HEK293 (cell line): ENCODE data around the gene COX7A1.

Experiments
- BCL11A ChIP-seq: fragments of 450-650 bp; formaldehyde crosslinking; IDR thresholded peaks from 2 replicates; pipeline ENCODE4 v1.5.1; 2016; ENCODE audit warnings: low read depth, missing biosample characterization, missing genetic modification characterization
- GLI2 ChIP-seq: fragments of 450-650 bp; formaldehyde crosslinking; IDR thresholded peaks from 2 replicates; pipeline ENCODE4; 2017; ENCODE audit warnings: missing biosample characterization, missing genetic modification characterization, low read depth, borderline replicate concordance
- GLI4 ChIP-seq: fragments of 450-650 bp; formaldehyde crosslinking; IDR thresholded peaks from 2 replicates; pipeline ENCODE4 v1.5.1; 2016; ENCODE audit warnings: missing biosample characterization, missing genetic modification characterization
- HOXD13 ChIP-seq: sonication (generic); formaldehyde crosslinking; IDR thresholded peaks from 2 replicates; pipeline ENCODE4 v1.8.0; 2022; ENCODE audit warnings: missing genetic modification reagents, borderline replicate concordance
- KLF9 ChIP-seq: fragments of 450-650 bp; formaldehyde crosslinking; IDR thresholded peaks from 2 replicates; pipeline ENCODE4 v1.5.1; 2016; ENCODE audit warnings: missing biosample characterization, missing genetic modification characterization, low read depth
- SALL2 ChIP-seq: fragments of 450-650 bp; formaldehyde crosslinking; IDR thresholded peaks from 2 replicates; pipeline ENCODE4 v1.5.0; 2017; ENCODE audit warnings: missing biosample characterization, mild to moderate bottlenecking, missing genetic modification characterization, borderline replicate concordance
- SP3 ChIP-seq: fragments of 450-650 bp; formaldehyde crosslinking; IDR thresholded peaks from 2 replicates; pipeline ENCODE4 v1.5.1; 2016; ENCODE audit warnings: missing biosample characterization, missing genetic modification characterization
- ZBTB1 ChIP-seq: fragments of 450-650 bp; formaldehyde crosslinking; IDR thresholded peaks from 2 replicates; pipeline ENCODE4 v1.5.1; 2016; ENCODE audit warnings: missing biosample characterization, missing genetic modification characterization
- ZFP69B ChIP-seq: fragments of 450-650 bp; formaldehyde crosslinking; IDR thresholded peaks from 2 replicates; pipeline ENCODE4 v1.5.1; 2016; ENCODE audit warnings: missing biosample characterization, missing genetic modification characterization
- ZNF114 ChIP-seq: fragments of 450-650 bp; formaldehyde crosslinking; IDR thresholded peaks from 2 replicates; pipeline ENCODE4 v1.5.0; 2017; ENCODE audit warnings: missing biosample characterization, missing genetic modification characterization
- ZNF140 ChIP-seq: fragments of 450-650 bp; formaldehyde crosslinking; IDR thresholded peaks from 2 replicates; pipeline ENCODE4 v1.5.1; 2016; ENCODE audit warnings: missing biosample characterization, missing genetic modification characterization
- ZNF146 ChIP-seq: fragments of 450-650 bp; formaldehyde crosslinking; IDR thresholded peaks from 2 replicates; pipeline ENCODE4 v1.5.1; 2016; ENCODE audit warnings: missing biosample characterization, missing genetic modification characterization
- ZNF211 ChIP-seq: fragments of 450-650 bp; formaldehyde crosslinking; IDR thresholded peaks from 2 replicates; pipeline ENCODE4 v1.5.1; 2016; ENCODE audit warnings: low read depth, missing biosample characterization, missing genetic modification characterization
- ZNF223 ChIP-seq: fragments of 450-650 bp; formaldehyde crosslinking; IDR thresholded peaks from 2 replicates; pipeline ENCODE4 v1.5.1; 2016; ENCODE audit warnings: missing biosample characterization, missing genetic modification characterization
- ZNF23 ChIP-seq: fragments of 450-650 bp; formaldehyde crosslinking; IDR thresholded peaks from 2 replicates; pipeline ENCODE4 v1.5.1; 2016; ENCODE audit warnings: missing biosample characterization, missing genetic modification characterization, borderline replicate concordance
- ZNF248 ChIP-seq: fragments of 450-650 bp; formaldehyde crosslinking; IDR thresholded peaks from 2 replicates; pipeline ENCODE4 v1.5.1; 2017; ENCODE audit warnings: missing biosample characterization, missing genetic modification characterization
- ZNF324 ChIP-seq: fragments of 450-650 bp; formaldehyde crosslinking; IDR thresholded peaks from 2 replicates; pipeline ENCODE4 v1.5.1; 2016; ENCODE audit warnings: missing biosample characterization, missing genetic modification characterization
- ZNF37A ChIP-seq: fragments of 450-650 bp; IDR thresholded peaks from 2 replicates; pipeline ENCODE4 v1.5.1; 2018; ENCODE audit warnings: missing biosample characterization, missing genetic modification characterization
- ZNF416 ChIP-seq: fragments of 450-650 bp; formaldehyde crosslinking; IDR thresholded peaks from 2 replicates; pipeline ENCODE4 v1.5.1; 2016; ENCODE audit warnings: missing biosample characterization, missing genetic modification characterization
- ZNF426 ChIP-seq: fragments of 450-650 bp; formaldehyde crosslinking; IDR thresholded peaks from 2 replicates; pipeline ENCODE4 v1.5.1; 2017; ENCODE audit warnings: missing biosample characterization, missing genetic modification characterization, mild to moderate bottlenecking, inconsistent platforms, moderate library complexity
- ZNF433 ChIP-seq: fragments of 450-650 bp; formaldehyde crosslinking; IDR thresholded peaks from 2 replicates; pipeline ENCODE4 v1.5.1; 2016; ENCODE audit warnings: missing biosample characterization, missing genetic modification characterization, low read depth
- ZNF510 ChIP-seq: fragments of 450-650 bp; formaldehyde crosslinking; IDR thresholded peaks from 2 replicates; pipeline ENCODE4 v1.5.1; 2018; ENCODE audit warnings: mild to moderate bottlenecking, missing genetic modification characterization, missing biosample characterization; ENCODE audit not compliant: insufficient replicate concordance
- ZNF530 ChIP-seq: fragments of 450-650 bp; formaldehyde crosslinking; IDR thresholded peaks from 2 replicates; pipeline ENCODE4 v1.5.1; 2016; ENCODE audit warnings: low read depth, missing biosample characterization, missing genetic modification characterization
- ZNF558 ChIP-seq: fragments of 450-650 bp; formaldehyde crosslinking; IDR thresholded peaks from 2 replicates; pipeline ENCODE4 v1.5.1; 2016; ENCODE audit warnings: missing biosample characterization, missing genetic modification characterization
- ZNF571 ChIP-seq: fragments of 450-650 bp; formaldehyde crosslinking; IDR thresholded peaks from 2 replicates; pipeline ENCODE4 v1.5.0; 2017; ENCODE audit warnings: missing biosample characterization, missing genetic modification characterization
- ZNF585B ChIP-seq: fragments of 450-650 bp; formaldehyde crosslinking; IDR thresholded peaks from 2 replicates; pipeline ENCODE4 v1.5.1; 2016; ENCODE audit warnings: missing biosample characterization, missing genetic modification characterization
- ZNF610 ChIP-seq: fragments of 450-650 bp; formaldehyde crosslinking; IDR thresholded peaks from 2 replicates; pipeline ENCODE4 v1.5.1; 2016; ENCODE audit warnings: missing biosample characterization, missing genetic modification characterization, borderline replicate concordance
- ZNF654 ChIP-seq: fragments of 450-650 bp; formaldehyde crosslinking; IDR thresholded peaks from 2 replicates; pipeline ENCODE4 v1.5.1; 2016; ENCODE audit warnings: low read depth, missing biosample characterization, missing genetic modification characterization
- ZNF701 ChIP-seq: fragments of 450-650 bp; formaldehyde crosslinking; IDR thresholded peaks from 2 replicates; pipeline ENCODE4 v1.5.1; 2016; ENCODE audit warnings: missing biosample characterization, missing genetic modification characterization
- ZNF707 ChIP-seq: fragments of 450-650 bp; formaldehyde crosslinking; IDR thresholded peaks from 2 replicates; pipeline ENCODE4 v1.5.1; 2016; ENCODE audit warnings: missing biosample characterization, missing genetic modification characterization
- ZNF76 ChIP-seq: fragments of 450-650 bp; formaldehyde crosslinking; IDR thresholded peaks from 2 replicates; pipeline ENCODE4; 2016; ENCODE audit warnings: low read depth, missing biosample characterization, missing genetic modification characterization, borderline replicate concordance
- ZNF768 ChIP-seq: fragments of 450-650 bp; formaldehyde crosslinking; IDR thresholded peaks from 2 replicates; pipeline ENCODE4 v1.5.1; 2018; ENCODE audit warnings: missing biosample characterization, mild to moderate bottlenecking, missing genetic modification characterization
- ZNF792 ChIP-seq: fragments of 450-650 bp; formaldehyde crosslinking; IDR thresholded peaks from 2 replicates; pipeline ENCODE4 v1.5.1; 2016; ENCODE audit warnings: missing biosample characterization, missing genetic modification characterization
- ZNF837 ChIP-seq: fragments of 450-650 bp; formaldehyde crosslinking; IDR thresholded peaks from 2 replicates; pipeline ENCODE4 v1.5.1; 2016; ENCODE audit warnings: missing biosample characterization, missing genetic modification characterization
- ZSCAN23 ChIP-seq: fragments of 450-650 bp; formaldehyde crosslinking; IDR thresholded peaks from 2 replicates; pipeline ENCODE4 v1.5.1; 2016; ENCODE audit warnings: missing biosample characterization, missing genetic modification characterization
- TF ChIP-seq, protein P1 (sequence below): fragments of 450-650 bp; IDR thresholded peaks from 2 replicates; pipeline ENCODE4 v1.5.1; 2018; ENCODE audit warnings: missing biosample characterization, missing genetic modification characterization
- TF ChIP-seq, protein P2 (sequence below): fragments of 450-650 bp; formaldehyde crosslinking; IDR thresholded peaks from 2 replicates; pipeline ENCODE4 v1.5.1; 2016; ENCODE audit warnings: missing biosample characterization, missing genetic modification characterization
- TF ChIP-seq, protein P3 (sequence below): fragments of 450-650 bp; formaldehyde crosslinking; IDR thresholded peaks from 2 replicates; pipeline ENCODE4 v1.5.1; 2016; ENCODE audit warnings: missing biosample characterization, missing genetic modification characterization, low read depth

COX7A1 gene

DNA sequence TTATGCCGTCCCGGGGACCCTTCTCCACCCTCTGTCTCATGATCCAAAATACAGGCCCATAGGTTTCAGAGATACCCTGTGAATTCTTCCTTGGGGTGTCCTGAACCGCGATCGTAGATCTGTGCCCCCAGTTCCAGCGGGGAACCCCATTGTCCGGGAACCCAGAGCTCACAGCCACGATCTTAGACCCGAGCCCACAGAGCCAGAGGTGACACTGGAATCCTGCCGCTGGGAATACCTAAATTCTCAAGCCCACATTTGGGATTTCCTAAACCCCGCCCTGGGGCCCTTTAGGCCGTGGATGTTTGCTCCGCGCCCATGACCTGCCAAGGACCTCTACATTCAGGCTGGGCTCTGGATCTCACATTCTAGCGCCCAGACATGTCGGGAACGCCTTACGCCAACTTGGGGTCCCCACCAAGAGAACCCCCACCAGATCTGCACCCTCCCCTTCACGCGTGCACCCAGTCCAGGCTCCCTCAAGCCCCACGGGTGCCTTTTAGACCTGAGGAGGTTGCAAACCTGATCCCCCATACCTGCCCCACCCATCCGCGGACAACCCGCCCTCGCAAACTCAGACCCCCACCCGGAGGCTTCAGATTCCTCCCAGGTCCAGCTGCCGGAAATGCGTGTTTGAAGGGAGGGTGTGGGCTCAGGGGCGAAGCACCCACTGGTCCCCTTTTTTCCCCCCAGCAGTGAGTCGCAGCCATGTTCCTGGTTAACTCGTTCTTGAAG, 11.8 kb downstream of the COX7A1 start (continued):
- no peak for TF ChIP-seq ZNF140 (tag by site-specific recombination)
- no peak for TF ChIP-seq ZNF837 (tag by site-specific recombination)
- TF ChIP-seq ZNF114 (tag by site-specific recombination), result no peak
- TF ChIP-seq ZNF610 (tag by site-specific recombination), result 0 out of 2 replicates have a peak, but pooled peaks have one; percentile 41
- no peak for TF ChIP-seq ZNF23
- TF ChIP-seq ZNF571 (tag by site-specific recombination), result no peak
- no peak for TF ChIP-seq ZNF324 (tag by site-specific recombination)
- no peak for TF ChIP-seq HOXD13 (CRISPR knock-in tag)
- no peak for TF ChIP-seq ZNF530 (tag by site-specific recombination)
- no peak for TF ChIP-seq ZNF211
- TF ChIP-seq ZNF510 (tag by site-specific recombination), result no peak
- no peak; the same call in 1 of the 2 replicates for TF ChIP-seq ZNF707 (tag by site-specific recombination)
- TF ChIP-seq ZNF558, result no peak
- TF ChIP-seq ZNF223 (tag by site-specific recombination), result no peak
- no peak for TF ChIP-seq ZNF426 (tag by site-specific recombination)
- no peak for TF ChIP-seq ZNF768 (tag by site-specific recombination)
- TF ChIP-seq ZNF76 (tag by site-specific recombination), result peak; percentile 13; the same call in 1 of the 2 replicates
- no peak for TF ChIP-seq SALL2 (tag by site-specific recombination)
- no peak for TF ChIP-seq GLI2 (tag by site-specific recombination)
- TF ChIP-seq GLI4 (tag by site-specific recombination), result no peak
- TF ChIP-seq ZFP69B (tag by site-specific recombination), result peak; percentile 31; the same call in 1 of the 2 replicates
- no peak for TF ChIP-seq ZNF585B (tag by site-specific recombination)
- TF ChIP-seq ZNF654 (tag by site-specific recombination), result no peak
- TF ChIP-seq, protein P1, sequence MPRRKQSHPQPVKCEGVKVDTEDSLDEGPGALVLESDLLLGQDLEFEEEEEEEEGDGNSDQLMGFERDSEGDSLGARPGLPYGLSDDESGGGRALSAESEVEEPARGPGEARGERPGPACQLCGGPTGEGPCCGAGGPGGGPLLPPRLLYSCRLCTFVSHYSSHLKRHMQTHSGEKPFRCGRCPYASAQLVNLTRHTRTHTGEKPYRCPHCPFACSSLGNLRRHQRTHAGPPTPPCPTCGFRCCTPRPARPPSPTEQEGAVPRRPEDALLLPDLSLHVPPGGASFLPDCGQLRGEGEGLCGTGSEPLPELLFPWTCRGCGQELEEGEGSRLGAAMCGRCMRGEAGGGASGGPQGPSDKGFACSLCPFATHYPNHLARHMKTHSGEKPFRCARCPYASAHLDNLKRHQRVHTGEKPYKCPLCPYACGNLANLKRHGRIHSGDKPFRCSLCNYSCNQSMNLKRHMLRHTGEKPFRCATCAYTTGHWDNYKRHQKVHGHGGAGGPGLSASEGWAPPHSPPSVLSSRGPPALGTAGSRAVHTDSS (tag by site-specific recombination), result no peak
- TF ChIP-seq ZNF248, result no peak
- TF ChIP-seq, protein P2, sequence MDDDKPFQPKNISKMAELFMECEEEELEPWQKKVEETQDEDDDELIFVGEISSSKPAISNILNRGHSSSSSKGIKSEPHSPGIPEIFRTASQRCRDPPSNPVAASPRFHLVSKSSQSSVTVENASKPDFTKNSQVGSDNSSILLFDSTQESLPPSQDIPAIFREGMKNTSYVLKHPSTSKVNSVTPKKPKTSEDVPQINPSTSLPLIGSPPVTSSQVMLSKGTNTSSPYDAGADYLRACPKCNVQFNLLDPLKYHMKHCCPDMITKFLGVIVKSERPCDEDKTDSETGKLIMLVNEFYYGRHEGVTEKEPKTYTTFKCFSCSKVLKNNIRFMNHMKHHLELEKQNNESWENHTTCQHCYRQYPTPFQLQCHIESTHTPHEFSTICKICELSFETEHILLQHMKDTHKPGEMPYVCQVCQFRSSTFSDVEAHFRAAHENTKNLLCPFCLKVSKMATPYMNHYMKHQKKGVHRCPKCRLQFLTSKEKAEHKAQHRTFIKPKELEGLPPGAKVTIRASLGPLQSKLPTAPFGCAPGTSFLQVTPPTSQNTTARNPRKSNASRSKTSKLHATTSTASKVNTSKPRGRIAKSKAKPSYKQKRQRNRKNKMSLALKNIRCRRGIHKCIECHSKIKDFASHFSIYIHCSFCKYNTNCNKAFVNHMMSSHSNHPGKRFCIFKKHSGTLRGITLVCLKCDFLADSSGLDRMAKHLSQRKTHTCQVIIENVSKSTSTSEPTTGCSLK, result no peak
- TF ChIP-seq, protein P3, sequence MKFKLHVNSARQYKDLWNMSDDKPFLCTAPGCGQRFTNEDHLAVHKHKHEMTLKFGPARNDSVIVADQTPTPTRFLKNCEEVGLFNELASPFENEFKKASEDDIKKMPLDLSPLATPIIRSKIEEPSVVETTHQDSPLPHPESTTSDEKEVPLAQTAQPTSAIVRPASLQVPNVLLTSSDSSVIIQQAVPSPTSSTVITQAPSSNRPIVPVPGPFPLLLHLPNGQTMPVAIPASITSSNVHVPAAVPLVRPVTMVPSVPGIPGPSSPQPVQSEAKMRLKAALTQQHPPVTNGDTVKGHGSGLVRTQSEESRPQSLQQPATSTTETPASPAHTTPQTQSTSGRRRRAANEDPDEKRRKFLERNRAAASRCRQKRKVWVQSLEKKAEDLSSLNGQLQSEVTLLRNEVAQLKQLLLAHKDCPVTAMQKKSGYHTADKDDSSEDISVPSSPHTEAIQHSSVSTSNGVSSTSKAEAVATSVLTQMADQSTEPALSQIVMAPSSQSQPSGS (tag by site-specific recombination), result no peak
- TF ChIP-seq ZNF792 (tag by site-specific recombination), result 0 out of 2 replicates have a peak, but pooled peaks have one; percentile 50
- no peak for TF ChIP-seq SP3
- TF ChIP-seq KLF9 (tag by site-specific recombination), result peak; percentile 5
- no peak; the same call in 1 of the 2 replicates for TF ChIP-seq ZNF416
- no peak for TF ChIP-seq ZNF146 (tag by site-specific recombination)
- no peak for TF ChIP-seq ZNF433
- no peak for TF ChIP-seq ZNF37A (tag by site-specific recombination)
- TF ChIP-seq BCL11A, result peak; percentile 87; the same call in 1 of the 2 replicates
- no peak for TF ChIP-seq ZBTB1 (tag by site-specific recombination)
- TF ChIP-seq ZSCAN23 (tag by site-specific recombination), result no peak
- no peak for TF ChIP-seq ZNF701 (tag by site-specific recombination)
